ENCODE measurements around the gene ATG4A. TPM values are rescaled to one million over a fixed set of nuclear protein-coding genes. Genes with fewer than 3 reads are reported as not detected.
A peak's percentile ranks its signal among the peaks of the same experiment; 100 is the strongest.

Gene ATG4A
- polyA plus RNA-seq, 1 of the 3 experiments (the other 2 are of a cell fraction), result 4.1 TPM

- 33% methylated on average over 3 of the region's 3 CpGs for WGBS (ENCODE audit: low lambda C conversion rate)
- Histone ChIP-seq H3K27me3 (ENCODE audit: insufficient read depth) (no peaks in the 10 kb centered on the region), H3K9me3 (no peaks in the 10 kb centered on the region), H3K4me1 (ENCODE audit: control insufficient read depth in 1 of 2, insufficient read depth in 2 of 2, low read depth in 1 of 2, low read length in 1 of 2) (peaks cover 0 to 2% of the 10 kb centered on the region in 2 experiments; a peak in 1 of 4 replicates), H4K20me1 (ENCODE audit: insufficient read depth) (no peaks in the 10 kb centered on the region), H3K9me2 (no peaks in the 10 kb centered on the region), H3K4me2 (no peak overlapping the region), H3K9ac (no peak overlapping the region), H2AFZ (ENCODE audit: low read depth) (no peak overlapping the region), H3F3A (replicated peaks; ENCODE audit: insufficient read depth) (no peaks in the 10 kb centered on the region), H3K79me2 (ENCODE audit: insufficient read depth) (no peaks in the 10 kb centered on the region), H3K4me3 (ENCODE audit: low read depth in 2 of 2, low read length in 1 of 2) (no peak overlapping the region), H3K27ac (ENCODE audit: low read depth in 2 of 2, low read length in 1 of 2) (no peak overlapping the region), H3K36me3 (replicated peaks in 1 of 2; ENCODE audit: control insufficient read depth in 1 of 2, insufficient read depth in 2 of 2, low read length in 1 of 2) (no peaks in the 10 kb centered on the region)
- ChIA-PET POLR2A (no interaction called here), CTCF (interaction anchor here (0.7 to 2.2 kb wide), 2 partner anchors 15 to 17 kb away, joined by 3 to 6 read pairs; no protein-coding TSS in a partner anchor)
- no peak for DNase-seq
- no peak for TF ChIP-seq JUND (IDR thresholded peaks at IDR 0.05)
- TF ChIP-seq, protein P1, sequence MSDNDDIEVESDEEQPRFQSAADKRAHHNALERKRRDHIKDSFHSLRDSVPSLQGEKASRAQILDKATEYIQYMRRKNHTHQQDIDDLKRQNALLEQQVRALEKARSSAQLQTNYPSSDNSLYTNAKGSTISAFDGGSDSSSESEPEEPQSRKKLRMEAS (IDR thresholded peaks at IDR 0.05; ENCODE audit: low read depth), result no peak
- TF ChIP-seq CHD2 (IDR thresholded peaks at IDR 0.05; ENCODE audit: low read length, partially characterized antibody), result no peak
- TF ChIP-seq GATA2 (CRISPR knock-in tag; IDR thresholded peaks at IDR 0.05), result no peak
- no peak for TF ChIP-seq NFIC (IDR thresholded peaks at IDR 0.05; ENCODE audit: borderline replicate concordance)
- TF ChIP-seq, protein P2, sequence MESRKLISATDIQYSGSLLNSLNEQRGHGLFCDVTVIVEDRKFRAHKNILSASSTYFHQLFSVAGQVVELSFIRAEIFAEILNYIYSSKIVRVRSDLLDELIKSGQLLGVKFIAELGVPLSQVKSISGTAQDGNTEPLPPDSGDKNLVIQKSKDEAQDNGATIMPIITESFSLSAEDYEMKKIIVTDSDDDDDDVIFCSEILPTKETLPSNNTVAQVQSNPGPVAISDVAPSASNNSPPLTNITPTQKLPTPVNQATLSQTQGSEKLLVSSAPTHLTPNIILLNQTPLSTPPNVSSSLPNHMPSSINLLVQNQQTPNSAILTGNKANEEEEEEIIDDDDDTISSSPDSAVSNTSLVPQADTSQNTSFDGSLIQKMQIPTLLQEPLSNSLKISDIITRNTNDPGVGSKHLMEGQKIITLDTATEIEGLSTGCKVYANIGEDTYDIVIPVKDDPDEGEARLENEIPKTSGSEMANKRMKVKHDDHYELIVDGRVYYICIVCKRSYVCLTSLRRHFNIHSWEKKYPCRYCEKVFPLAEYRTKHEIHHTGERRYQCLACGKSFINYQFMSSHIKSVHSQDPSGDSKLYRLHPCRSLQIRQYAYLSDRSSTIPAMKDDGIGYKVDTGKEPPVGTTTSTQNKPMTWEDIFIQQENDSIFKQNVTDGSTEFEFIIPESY (IDR thresholded peaks at IDR 0.05; ENCODE audit: borderline replicate concordance, low read depth), result no peak
- no peak for TF ChIP-seq REST (IDR thresholded peaks at IDR 0.05; ENCODE audit: low read depth, low read length)
- TF ChIP-seq TCF12 (IDR thresholded peaks at IDR 0.05), result no peak
- no peak for TF ChIP-seq EZH2phosphoT487 (IDR thresholded peaks at IDR 0.05; ENCODE audit: borderline replicate concordance, low read depth)
- TF ChIP-seq NRF1 (IDR thresholded peaks at IDR 0.05; ENCODE audit: low read depth, low read length), result no peak
Measured at GRCh38 chrX:108121291-108121690, 29.7 kb downstream of the ATG4A start.

- no peaks in the 10 kb centered on the region for H3K27me3 ChIP-seq (ENCODE audit: insufficient read depth)
- no peak overlapping the region for H3K4me2 ChIP-seq
- no peak overlapping the region for H3K4me3 ChIP-seq (ENCODE audit: low read depth in 2 of 2, low read length in 1 of 2)
- POLR2A ChIA-PET, result no interaction called here
- no peaks in the 10 kb centered on the region for H3K9me2 ChIP-seq
- peaks cover 0 to 2% of the 10 kb centered on the region in 2 experiments; a peak in 1 of 4 replicates for H3K4me1 ChIP-seq (ENCODE audit: control insufficient read depth in 1 of 2, insufficient read depth in 2 of 2, low read depth in 1 of 2, low read length in 1 of 2)
- CTCF ChIA-PET, result no interaction called here
- peak overlapping the region in 1 of 2 experiments; percentile 40; a peak in 2 of 4 replicates for H3K27ac ChIP-seq (ENCODE audit: low read depth in 2 of 2, low read length in 1 of 2)
- no peaks in the 10 kb centered on the region for H4K20me1 ChIP-seq (ENCODE audit: insufficient read depth)
- H3K9ac ChIP-seq, result no peak overlapping the region
- WGBS (ENCODE audit: low lambda C conversion rate), result 60% methylated on average over 2 of the region's 2 CpGs
- TF ChIP-seq TEAD4 (IDR thresholded peaks at IDR 0.05; ENCODE audit: borderline replicate concordance, insufficient read depth) (no peak), POLR2AphosphoS5 (IDR thresholded peaks at IDR 0.05; ENCODE audit: low read depth, low read length) (no peak)
- TF ChIP-seq, protein P3, sequence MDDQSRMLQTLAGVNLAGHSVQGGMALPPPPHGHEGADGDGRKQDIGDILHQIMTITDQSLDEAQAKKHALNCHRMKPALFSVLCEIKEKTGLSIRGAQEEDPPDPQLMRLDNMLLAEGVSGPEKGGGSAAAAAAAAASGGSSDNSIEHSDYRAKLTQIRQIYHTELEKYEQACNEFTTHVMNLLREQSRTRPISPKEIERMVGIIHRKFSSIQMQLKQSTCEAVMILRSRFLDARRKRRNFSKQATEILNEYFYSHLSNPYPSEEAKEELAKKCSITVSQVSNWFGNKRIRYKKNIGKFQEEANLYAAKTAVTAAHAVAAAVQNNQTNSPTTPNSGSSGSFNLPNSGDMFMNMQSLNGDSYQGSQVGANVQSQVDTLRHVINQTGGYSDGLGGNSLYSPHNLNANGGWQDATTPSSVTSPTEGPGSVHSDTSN (IDR thresholded peaks at IDR 0.05), result no peak
- no peak for DNase-seq
- H2AFZ ChIP-seq (ENCODE audit: low read depth), result no peak overlapping the region
- H3K9me3 ChIP-seq, result no peaks in the 10 kb centered on the region
- no peaks in the 10 kb centered on the region for H3K36me3 ChIP-seq (replicated peaks in 1 of 2; ENCODE audit: control insufficient read depth in 1 of 2, insufficient read depth in 2 of 2, low read length in 1 of 2)
- no peaks in the 10 kb centered on the region for H3F3A ChIP-seq (replicated peaks; ENCODE audit: insufficient read depth)
- H3K79me2 ChIP-seq (ENCODE audit: insufficient read depth), result no peaks in the 10 kb centered on the region
Measured at GRCh38 chrX:108122748-108123147, 31.2 kb downstream of the ATG4A start.
